T-helper 2 cell treated with Interferon-gamma antibody and Interleukin-4, amounts not matched to agents 5 μg/mL and 100 μg/mL, for 36 hours (primary cell): ENCODE measurements around the gene MANBA.
"Not testable (repeated sequence)": the region's sequence is repeated elsewhere in the genome, so short reads cannot be mapped to it uniquely, and the experiment has no call there.

ENCODE experiments used
- DNase-seq: peaks from one replicate; pipeline ENCODE4 v3.0.0; 2021; ENCODE audit warnings: low spot score
- H3K27ac Mint-ChIP-seq: one replicate; pipeline ENCODE4 v1.8.0; 2021; ENCODE audit warnings: mild to moderate bottlenecking, mixed read lengths
- H3K27me3 Mint-ChIP-seq: one replicate; pipeline ENCODE4 v1.8.0; 2021; ENCODE audit warnings: low read depth, mixed read lengths
- H3K36me3 Mint-ChIP-seq: one replicate; pipeline ENCODE4 v1.8.0; 2021; ENCODE audit warnings: low read depth, mixed read lengths
- H3K4me1 Mint-ChIP-seq: one replicate; pipeline ENCODE4 v1.8.0; 2021; ENCODE audit warnings: low read depth, mixed read lengths
- H3K4me3 Mint-ChIP-seq: one replicate; pipeline ENCODE4 v1.8.0; 2022; ENCODE audit warnings: mild to moderate bottlenecking, moderate library complexity, mixed read lengths
- H3K9me3 Mint-ChIP-seq: one replicate; pipeline ENCODE4 v1.8.0; 2021; ENCODE audit warnings: mixed read lengths

MANBA gene

GRCh38 chr4:102624505-102624904 is 136.3 kb downstream of the MANBA start:
- H3K27ac Mint-ChIP-seq: no peak overlapping the region
- peaks cover 3% of the 10 kb centered on the region for H3K36me3 Mint-ChIP-seq
- H3K27me3 Mint-ChIP-seq: peaks cover 6% of the 10 kb centered on the region
- H3K4me1 Mint-ChIP-seq: peaks cover 53% of the 10 kb centered on the region
- H3K9me3 Mint-ChIP-seq: no peaks in the 10 kb centered on the region
- no peak for DNase-seq
- no peak overlapping the region for H3K4me3 Mint-ChIP-seq

- Mint-ChIP-seq H3K4me1 (peaks cover 57% of the 10 kb centered on the region), H3K27ac (no peak overlapping the region), H3K27me3 (peaks cover 6% of the 10 kb centered on the region), H3K36me3 (peaks cover 6% of the 10 kb centered on the region), H3K9me3 (no peaks in the 10 kb centered on the region), H3K4me3 (no peak overlapping the region)
- DNase-seq: no peak
These were observed 137.1 kb downstream of the MANBA start for GRCh38 chr4:102623622-102624021.

- no peaks in the 10 kb centered on the region for H3K9me3 Mint-ChIP-seq
- peaks cover 23% of the 10 kb centered on the region for H3K36me3 Mint-ChIP-seq
- H3K27me3 Mint-ChIP-seq: peaks cover 6% of the 10 kb centered on the region
- no peak overlapping the region for H3K4me3 Mint-ChIP-seq
- H3K27ac Mint-ChIP-seq: no peak overlapping the region
- H3K4me1 Mint-ChIP-seq: peaks cover 55% of the 10 kb centered on the region
- no peak for DNase-seq
These were observed 139.9 kb downstream of the MANBA start for GRCh38 chr4:102620697-102621497.

- not testable (repeated sequence) for H3K27ac Mint-ChIP-seq, H3K27me3 Mint-ChIP-seq, H3K4me3 Mint-ChIP-seq, H3K9me3 Mint-ChIP-seq
- Mint-ChIP-seq H3K4me1 (peaks cover 56% of the 10 kb centered on the region), H3K36me3 (peaks cover 30% of the 10 kb centered on the region)
- DNase-seq: peak; percentile 40
These were observed 140.8 kb downstream of the MANBA start for GRCh38 chr4:102619776-102620631.

GRCh38 chr4:102619021-102619420 is 141.7 kb downstream of the MANBA start:
- not testable (repeated sequence) for H3K4me3 Mint-ChIP-seq, H3K27ac Mint-ChIP-seq, DNase-seq, H3K9me3 Mint-ChIP-seq, H3K27me3 Mint-ChIP-seq
- Mint-ChIP-seq H3K36me3 (peaks cover 40% of the 10 kb centered on the region), H3K4me1 (peaks cover 60% of the 10 kb centered on the region)

GRCh38 chr4:102616636-102617035 is 144.1 kb downstream of the MANBA start:
- Mint-ChIP-seq H3K36me3 (peaks cover 63% of the 10 kb centered on the region), H3K4me1 (peaks cover 71% of the 10 kb centered on the region), H3K9me3 (no peaks in the 10 kb centered on the region), H3K27ac (peak overlapping the region; percentile 67), H3K27me3 (peaks cover 2% of the 10 kb centered on the region), H3K4me3 (peak overlapping the region; percentile 39)
- peak; percentile 43 for DNase-seq

- no peak for DNase-seq
- Mint-ChIP-seq H3K4me1 (peaks cover 78% of the 10 kb centered on the region), H3K9me3 (no peaks in the 10 kb centered on the region), H3K36me3 (peaks cover 80% of the 10 kb centered on the region), H3K27me3 (no peaks in the 10 kb centered on the region), H3K4me3 (peak overlapping the region; percentile 79), H3K27ac (peak overlapping the region; percentile 98)
These were observed 146.0 kb downstream of the MANBA start for GRCh38 chr4:102614801-102615200.

- peak overlapping the region; percentile 98 for H3K27ac Mint-ChIP-seq
- peak overlapping the region; percentile 79 for H3K4me3 Mint-ChIP-seq
- peaks cover 90% of the 10 kb centered on the region for H3K36me3 Mint-ChIP-seq
- no peaks in the 10 kb centered on the region for H3K9me3 Mint-ChIP-seq
- peak; percentile 42 for DNase-seq
- peaks cover 80% of the 10 kb centered on the region for H3K4me1 Mint-ChIP-seq
- H3K27me3 Mint-ChIP-seq: no peaks in the 10 kb centered on the region
These were observed 147.9 kb downstream of the MANBA start for GRCh38 chr4:102612824-102613366.

GRCh38 chr4:102612210-102612609 is 148.6 kb downstream of the MANBA start:
- Mint-ChIP-seq H3K4me3 (peak overlapping the region; percentile 79), H3K4me1 (peaks cover 85% of the 10 kb centered on the region), H3K9me3 (no peaks in the 10 kb centered on the region), H3K27ac (peak overlapping the region; percentile 98), H3K27me3 (no peaks in the 10 kb centered on the region), H3K36me3 (peaks cover 93% of the 10 kb centered on the region)
- DNase-seq: no peak

- Mint-ChIP-seq H3K4me1 (peaks cover 76% of the 10 kb centered on the region), H3K4me3 (peak overlapping the region; percentile 31), H3K27me3 (no peaks in the 10 kb centered on the region), H3K9me3 (no peaks in the 10 kb centered on the region), H3K36me3 (peaks cover 93% of the 10 kb centered on the region), H3K27ac (peak overlapping the region; percentile 98)
- no peak for DNase-seq
These were observed 150.3 kb downstream of the MANBA start for GRCh38 chr4:102610476-102610875.

GRCh38 chr4:102610007-102610406 is 150.8 kb downstream of the MANBA start:
- Mint-ChIP-seq H3K9me3 (no peaks in the 10 kb centered on the region), H3K36me3 (peaks cover 94% of the 10 kb centered on the region), H3K27ac (peak overlapping the region; percentile 18)

GRCh38 chr4:102608190-102608589 is 152.6 kb downstream of the MANBA start:
- H3K4me3 Mint-ChIP-seq: no peak overlapping the region
- H3K27ac Mint-ChIP-seq: no peak overlapping the region
- no peak for DNase-seq
- H3K9me3 Mint-ChIP-seq: peaks cover 4% of the 10 kb centered on the region
- H3K27me3 Mint-ChIP-seq: no peaks in the 10 kb centered on the region
- peaks cover 73% of the 10 kb centered on the region for H3K4me1 Mint-ChIP-seq
- peaks cover 92% of the 10 kb centered on the region for H3K36me3 Mint-ChIP-seq

More at GRCh38 chr4:102610007-102610406, 150.8 kb downstream of the MANBA start:
- H3K27me3 Mint-ChIP-seq: no peaks in the 10 kb centered on the region
- DNase-seq: no peak
- peaks cover 76% of the 10 kb centered on the region for H3K4me1 Mint-ChIP-seq
- H3K4me3 Mint-ChIP-seq: no peak overlapping the region

- H3K9me3 Mint-ChIP-seq: peaks cover 4% of the 10 kb centered on the region
- no peak overlapping the region for H3K27ac Mint-ChIP-seq
- DNase-seq: no peak
- no peaks in the 10 kb centered on the region for H3K27me3 Mint-ChIP-seq
- H3K36me3 Mint-ChIP-seq: peaks cover 86% of the 10 kb centered on the region
- no peak overlapping the region for H3K4me3 Mint-ChIP-seq
- peaks cover 64% of the 10 kb centered on the region for H3K4me1 Mint-ChIP-seq
These were observed 153.8 kb downstream of the MANBA start for GRCh38 chr4:102606846-102607450.
